Astrocyte of the cerebellum (primary cell): ENCODE data around the gene HSD17B8.
A peak's percentile ranks its signal among the peaks of the same experiment; 100 is the strongest.

Source experiments
- DNase-seq: peaks from one replicate; pipeline ENCODE4 v3.0.0-alpha.2; 2011; ENCODE audit warnings: low read depth
- H3K4me3 ChIP-seq: 2 replicates; pipeline ENCODE4 v1.5.1; 2011; ENCODE audit warnings: mild to moderate bottlenecking, low read depth, low read length, moderate library complexity
- CTCF ChIP-seq: IDR thresholded peaks from 2 replicates; pipeline ENCODE4 v1.5.1; 2012; ENCODE audit warnings: low read length, low read depth, moderate library complexity, mild to moderate bottlenecking; ENCODE audit errors: missing control alignments
- in situ Hi-C: cut with HindIII; loops from 2 replicates; pipeline ENCODE4 v1.10.0; 2017; ENCODE audit warnings: low sequenced_read_pairs

The HSD17B8 gene

DNA sequence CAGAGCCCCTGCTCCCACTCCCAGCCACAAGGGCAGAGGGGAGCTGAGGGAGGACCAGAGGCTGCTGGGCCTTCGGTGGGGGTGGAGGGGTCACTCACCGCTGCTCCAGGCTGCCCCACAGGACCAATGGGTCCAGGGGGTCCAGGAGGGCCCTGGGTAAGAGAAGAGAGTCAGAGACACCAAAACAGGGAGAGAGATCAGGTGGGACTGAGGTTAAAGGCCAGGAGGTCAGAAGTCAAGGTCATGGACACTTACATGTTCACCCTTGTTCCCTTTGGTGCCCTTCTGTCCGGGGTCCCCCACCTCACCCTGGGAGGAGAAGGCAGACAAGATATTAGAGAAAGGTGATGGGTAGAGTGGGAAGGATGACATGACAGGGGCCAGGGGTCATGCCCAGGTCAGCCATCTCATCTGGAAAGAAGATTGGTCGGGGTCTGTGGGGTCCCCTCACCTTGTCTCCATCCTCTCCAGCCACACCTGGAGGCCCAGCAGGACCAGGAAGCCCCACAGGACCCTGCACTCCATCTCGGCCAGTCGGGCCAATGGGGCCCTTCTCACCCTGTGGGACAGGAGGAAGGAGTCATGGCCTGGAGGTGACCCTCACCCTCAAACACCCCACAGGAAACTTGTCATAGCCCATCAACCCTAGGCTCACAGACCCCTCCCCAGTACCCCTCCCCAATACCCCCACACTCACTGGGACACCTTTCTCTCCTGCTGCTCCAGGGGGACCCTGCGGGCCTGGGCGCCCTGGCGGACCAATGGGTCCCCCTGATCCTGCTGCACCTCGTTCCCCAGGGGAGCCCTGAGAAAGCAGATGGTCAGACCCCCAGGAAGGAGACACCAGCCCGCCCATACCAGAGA, 33.2 kb upstream of the HSD17B8 start:
- in situ Hi-C loops, result no loop called here
- H3K4me3 ChIP-seq, result no peak overlapping the region
- no peak for DNase-seq
- no peak for TF ChIP-seq CTCF

GRCh38 chr6:33171880-33172687, 32.4 kb upstream of the HSD17B8 start:
- DNase-seq, result no peak
- no peak overlapping the region for H3K4me3 ChIP-seq
- TF ChIP-seq CTCF, result no peak
- in situ Hi-C loops, result no loop called here

DNA sequence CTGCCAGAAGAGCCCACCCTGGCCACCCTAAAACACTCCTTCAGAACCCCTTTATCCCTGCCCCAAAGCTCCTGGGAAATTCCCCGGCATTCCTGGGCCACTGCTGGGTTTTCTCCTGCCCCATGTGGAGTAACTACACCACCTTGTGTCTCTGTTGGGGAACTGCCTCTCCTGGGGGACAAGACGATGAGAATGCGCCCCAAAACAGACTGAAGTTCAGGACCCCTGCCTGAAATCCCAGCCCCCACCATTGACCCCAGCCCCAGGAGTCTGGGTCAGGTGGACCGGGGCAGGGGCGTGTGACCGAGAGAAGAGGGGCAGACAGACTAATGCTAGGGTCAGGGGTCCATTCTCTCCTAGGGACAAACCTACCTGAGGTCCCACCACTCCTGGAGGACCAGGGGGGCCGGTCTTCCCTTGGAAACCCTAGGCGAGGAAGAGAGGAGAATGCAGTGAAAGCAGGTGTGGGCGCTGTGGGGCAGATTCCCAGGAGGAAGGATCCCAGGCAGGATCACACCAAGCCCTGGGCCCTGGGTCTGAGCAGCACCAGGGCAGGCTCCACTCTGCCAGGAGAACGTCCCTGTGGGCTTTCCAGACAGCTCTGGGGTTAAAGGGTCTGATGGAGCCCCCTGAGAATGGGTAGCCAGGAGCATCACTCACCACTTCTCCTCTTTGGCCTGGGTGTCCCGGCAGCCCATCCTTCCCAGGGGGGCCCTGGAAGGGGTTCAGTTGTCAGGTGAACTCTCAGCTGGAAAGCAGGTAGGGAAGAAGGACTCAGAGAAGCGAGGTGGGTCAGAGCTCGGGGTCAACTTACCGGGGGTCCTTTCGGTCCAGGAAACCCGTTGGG, 31.5 kb upstream of the HSD17B8 start:
- in situ Hi-C loops, result no loop called here
- peak; percentile 76 for TF ChIP-seq CTCF

GRCh38 chr6:33173535-33174180, 30.8 kb upstream of the HSD17B8 start:
- no peak overlapping the region for H3K4me3 ChIP-seq
- TF ChIP-seq CTCF, result no peak
- in situ Hi-C loops, result no loop called here
- DNase-seq, result no peak

More for the DNA sequence above, 31.5 kb upstream of the HSD17B8 start:
- H3K4me3 ChIP-seq, result no peak overlapping the region
- no peak for DNase-seq

- in situ Hi-C loops, result no loop called here
- DNase-seq, result no peak
- no peak for TF ChIP-seq CTCF
- H3K4me3 ChIP-seq, result no peak overlapping the region
These were observed 29.7 kb upstream of the HSD17B8 start for GRCh38 chr6:33174784-33175183.
